ENCODE results near the gene SKAP2.

The SKAP2 gene

GRCh38 chr7:26860361-26860760, 4.0 kb downstream of the SKAP2 start:
- H3K18ac ChIP-seq (ENCODE audit: low read length), result no peak overlapping the region
- no peak overlapping the region for H3K14ac ChIP-seq (ENCODE audit: low read length)
- no peak overlapping the region for H3K23ac ChIP-seq (ENCODE audit: low read depth, low read length, poor library complexity)
- H3K27me3 ChIP-seq (ENCODE audit: control insufficient read depth in 3 of 3, insufficient read depth in 3 of 3, low read depth in 1 of 3, low read length in 3 of 3), result peaks cover 9 to 75% (median 31%) of the 10 kb centered on the region in 3 experiments
- no peak overlapping the region for H2BK15ac ChIP-seq (ENCODE audit: low read length)
- no peak overlapping the region for H2BK120ac ChIP-seq (ENCODE audit: low read depth, low read length)
- H2BK5ac ChIP-seq (ENCODE audit: low read length), result no peak overlapping the region
- peaks cover 0 to 8% of the 10 kb centered on the region in 2 donors for H3K4me1 ChIP-seq (ENCODE audit: control insufficient read depth in 2 of 2, insufficient read depth in 1 of 2, low read depth in 1 of 2, low read length in 2 of 2)
- no peak overlapping the region for H3K9ac ChIP-seq (ENCODE audit: low read depth, low read length, poor library complexity)
- DNase-seq (ENCODE audit: low spot score), result no peak
- H4K8ac ChIP-seq (ENCODE audit: low read depth, low read length), result no peak overlapping the region
- H2BK12ac ChIP-seq (ENCODE audit: low read length), result no peak overlapping the region
- H3K79me1 ChIP-seq (ENCODE audit: low read depth, low read length), result no peaks in the 10 kb centered on the region
- H2AK5ac ChIP-seq (ENCODE audit: low read depth, low read length), result no peak overlapping the region
- WGBS, 2 donors (ENCODE audit: extremely low coverage in 2 of 2, insufficient read length in 2 of 2, insufficient replicate concordance in 1 of 2), result no CpG with 5 or more reads among the region's 2 CpGs
- H3K9me3 ChIP-seq (replicated peaks in 1 of 2; ENCODE audit: control insufficient read depth in 2 of 2, insufficient read depth in 1 of 2, low read depth in 1 of 2, low read length in 2 of 2), result no peaks in the 10 kb centered on the region
- H3K4me3 ChIP-seq (ENCODE audit: low read length in 2 of 2), result no peak overlapping the region
- no peak overlapping the region for H4K91ac ChIP-seq (ENCODE audit: low read depth, low read length, poor library complexity)
- H3K4ac ChIP-seq (ENCODE audit: low read length), result no peak overlapping the region
- no peak overlapping the region for H3K27ac ChIP-seq (replicated peaks; ENCODE audit: low read length)
- no peak overlapping the region for H3K4me2 ChIP-seq (ENCODE audit: insufficient read depth, low read length, poor library complexity, severe bottlenecking)
- H3K36me3 ChIP-seq (replicated peaks in 1 of 2; ENCODE audit: control insufficient read depth in 2 of 2, insufficient read depth in 2 of 2, low read length in 2 of 2), result no peaks in the 10 kb centered on the region
- H2AFZ ChIP-seq (ENCODE audit: low read length), result no peak overlapping the region

GRCh38 chr7:26859720-26860119, 4.7 kb downstream of the SKAP2 start:
- no peak overlapping the region for H3K23ac ChIP-seq (ENCODE audit: low read depth, low read length, poor library complexity)

GRCh38 chr7:26858735-26859134, 5.7 kb downstream of the SKAP2 start:
- H3K4ac ChIP-seq (ENCODE audit: low read length), result no peak overlapping the region
- no peak overlapping the region for H3K23ac ChIP-seq (ENCODE audit: low read depth, low read length, poor library complexity)
- H3K27me3 ChIP-seq (ENCODE audit: control insufficient read depth in 3 of 3, insufficient read depth in 3 of 3, low read depth in 1 of 3, low read length in 3 of 3), result peaks cover 9 to 87% (median 29%) of the 10 kb centered on the region in 3 experiments
- no peak overlapping the region for H3K27ac ChIP-seq (replicated peaks; ENCODE audit: low read length)
- peaks cover 0 to 6% of the 10 kb centered on the region in 2 donors for H3K4me1 ChIP-seq (ENCODE audit: control insufficient read depth in 2 of 2, insufficient read depth in 1 of 2, low read depth in 1 of 2, low read length in 2 of 2)
- H3K18ac ChIP-seq (ENCODE audit: low read length), result no peak overlapping the region
- no peak overlapping the region for H3K14ac ChIP-seq (ENCODE audit: low read length)
- H2BK5ac ChIP-seq (ENCODE audit: low read length), result no peak overlapping the region
- no peak overlapping the region for H4K8ac ChIP-seq (ENCODE audit: low read depth, low read length)
- H3K4me3 ChIP-seq (ENCODE audit: low read length in 2 of 2), result peak overlapping the region in 1 of 2 donors; percentile 42
- H3K4me2 ChIP-seq (ENCODE audit: insufficient read depth, low read length, poor library complexity, severe bottlenecking), result no peak overlapping the region
- no CpG with 5 or more reads among the region's 3 CpGs for WGBS, 2 donors (ENCODE audit: extremely low coverage in 2 of 2, insufficient read length in 2 of 2, insufficient replicate concordance in 1 of 2)
- no peaks in the 10 kb centered on the region for H3K36me3 ChIP-seq (replicated peaks in 1 of 2; ENCODE audit: control insufficient read depth in 2 of 2, insufficient read depth in 2 of 2, low read length in 2 of 2)
- DNase-seq (ENCODE audit: low spot score), result no peak
- no peaks in the 10 kb centered on the region for H3K9me3 ChIP-seq (replicated peaks in 1 of 2; ENCODE audit: control insufficient read depth in 2 of 2, insufficient read depth in 1 of 2, low read depth in 1 of 2, low read length in 2 of 2)
- no peak overlapping the region for H2AK5ac ChIP-seq (ENCODE audit: low read depth, low read length)
- H2AFZ ChIP-seq (ENCODE audit: low read length), result no peak overlapping the region
- H3K9ac ChIP-seq (ENCODE audit: low read depth, low read length, poor library complexity), result no peak overlapping the region
- no peak overlapping the region for H4K91ac ChIP-seq (ENCODE audit: low read depth, low read length, poor library complexity)
- no peak overlapping the region for H2BK12ac ChIP-seq (ENCODE audit: low read length)
- no peak overlapping the region for H2BK120ac ChIP-seq (ENCODE audit: low read depth, low read length)
- H3K79me1 ChIP-seq (ENCODE audit: low read depth, low read length), result no peaks in the 10 kb centered on the region
- H2BK15ac ChIP-seq (ENCODE audit: low read length), result no peak overlapping the region

More at GRCh38 chr7:26859720-26860119, 4.7 kb downstream of the SKAP2 start:
- Histone ChIP-seq H3K4me1 (ENCODE audit: control insufficient read depth in 2 of 2, insufficient read depth in 1 of 2, low read depth in 1 of 2, low read length in 2 of 2) (peaks cover 0 to 8% of the 10 kb centered on the region in 2 donors), H3K4me2 (ENCODE audit: insufficient read depth, low read length, poor library complexity, severe bottlenecking) (no peak overlapping the region), H3K27ac (replicated peaks; ENCODE audit: low read length) (no peak overlapping the region), H2BK120ac (ENCODE audit: low read depth, low read length) (no peak overlapping the region), H3K79me1 (ENCODE audit: low read depth, low read length) (no peaks in the 10 kb centered on the region), H3K4ac (ENCODE audit: low read length) (no peak overlapping the region), H4K91ac (ENCODE audit: low read depth, low read length, poor library complexity) (no peak overlapping the region), H4K8ac (ENCODE audit: low read depth, low read length) (no peak overlapping the region), H3K36me3 (replicated peaks in 1 of 2; ENCODE audit: control insufficient read depth in 2 of 2, insufficient read depth in 2 of 2, low read length in 2 of 2) (no peaks in the 10 kb centered on the region), H2AK5ac (ENCODE audit: low read depth, low read length) (no peak overlapping the region), H3K14ac (ENCODE audit: low read length) (no peak overlapping the region), H3K9ac (ENCODE audit: low read depth, low read length, poor library complexity) (no peak overlapping the region), H2BK5ac (ENCODE audit: low read length) (no peak overlapping the region), H2AFZ (ENCODE audit: low read length) (no peak overlapping the region), H2BK15ac (ENCODE audit: low read length) (no peak overlapping the region), H3K9me3 (replicated peaks in 1 of 2; ENCODE audit: control insufficient read depth in 2 of 2, insufficient read depth in 1 of 2, low read depth in 1 of 2, low read length in 2 of 2) (no peaks in the 10 kb centered on the region), H3K18ac (ENCODE audit: low read length) (no peak overlapping the region), H3K27me3 (ENCODE audit: control insufficient read depth in 3 of 3, insufficient read depth in 3 of 3, low read depth in 1 of 3, low read length in 3 of 3) (peaks cover 9 to 81% (median 33%) of the 10 kb centered on the region in 3 experiments), H3K4me3 (ENCODE audit: low read length in 2 of 2) (no peak overlapping the region), H2BK12ac (ENCODE audit: low read length) (no peak overlapping the region)
- no peak for DNase-seq (ENCODE audit: low spot score)

- no peaks in the 10 kb centered on the region for H3K36me3 ChIP-seq (replicated peaks in 1 of 2; ENCODE audit: control insufficient read depth in 2 of 2, insufficient read depth in 2 of 2, low read length in 2 of 2)
- H3K27ac ChIP-seq (replicated peaks; ENCODE audit: low read length), result no peak overlapping the region
- no peak overlapping the region for H4K8ac ChIP-seq (ENCODE audit: low read depth, low read length)
- H3K4me2 ChIP-seq (ENCODE audit: insufficient read depth, low read length, poor library complexity, severe bottlenecking), result no peak overlapping the region
- peak overlapping the region; percentile 57 for H3K18ac ChIP-seq (ENCODE audit: low read length)
- H3K4ac ChIP-seq (ENCODE audit: low read length), result no peak overlapping the region
- no peak overlapping the region for H2BK120ac ChIP-seq (ENCODE audit: low read depth, low read length)
- no peak overlapping the region for H2BK15ac ChIP-seq (ENCODE audit: low read length)
- H3K4me1 ChIP-seq (ENCODE audit: control insufficient read depth in 2 of 2, insufficient read depth in 1 of 2, low read depth in 1 of 2, low read length in 2 of 2), result peaks cover 0 to 5% of the 10 kb centered on the region in 2 donors
- DNase-seq (ENCODE audit: low spot score), result no peak
- WGBS, 2 donors (ENCODE audit: extremely low coverage in 2 of 2, insufficient read length in 2 of 2, insufficient replicate concordance in 1 of 2), result no CpG with 5 or more reads among the region's 5 CpGs
- H2BK12ac ChIP-seq (ENCODE audit: low read length), result no peak overlapping the region
- H3K27me3 ChIP-seq (ENCODE audit: control insufficient read depth in 3 of 3, insufficient read depth in 3 of 3, low read depth in 1 of 3, low read length in 3 of 3), result peaks cover 9 to 84% (median 27%) of the 10 kb centered on the region in 3 experiments
- H3K9ac ChIP-seq (ENCODE audit: low read depth, low read length, poor library complexity), result no peak overlapping the region
- no peak overlapping the region for H3K14ac ChIP-seq (ENCODE audit: low read length)
- H2BK5ac ChIP-seq (ENCODE audit: low read length), result peak overlapping the region; percentile 75
- no peak overlapping the region for H2AK5ac ChIP-seq (ENCODE audit: low read depth, low read length)
- no peaks in the 10 kb centered on the region for H3K9me3 ChIP-seq (replicated peaks in 1 of 2; ENCODE audit: control insufficient read depth in 2 of 2, insufficient read depth in 1 of 2, low read depth in 1 of 2, low read length in 2 of 2)
- no peaks in the 10 kb centered on the region for H3K79me1 ChIP-seq (ENCODE audit: low read depth, low read length)
- H3K23ac ChIP-seq (ENCODE audit: low read depth, low read length, poor library complexity), result no peak overlapping the region
- H4K91ac ChIP-seq (ENCODE audit: low read depth, low read length, poor library complexity), result no peak overlapping the region
- no peak overlapping the region for H3K4me3 ChIP-seq (ENCODE audit: low read length in 2 of 2)
- H2AFZ ChIP-seq (ENCODE audit: low read length), result peak overlapping the region; percentile 86
Measured at GRCh38 chr7:26858241-26858715, 6.1 kb downstream of the SKAP2 start.

All from neuronal stem cell (in vitro differentiated cells).